Smooth muscle cell (in vitro differentiated cells): ENCODE data around the gene ZNF385B. TPM values are rescaled to one million over a fixed set of nuclear protein-coding genes. Genes with fewer than 3 reads are reported as not detected.

Source experiments
- DNase-seq: peaks from one replicate; lab custom pipeline; 2025; ENCODE audit not compliant: unreplicated experiment; lab: John Stamatoyannopoulos, UW
- H2AFZ ChIP-seq: fragments of 200-600 bp; sonication (generic); 2 replicates; pipeline ENCODE4 v1.6.0; 2016; ENCODE audit warnings: antibody characterized with exemption, low read depth, mild to moderate bottlenecking
- H3F3A ChIP-seq: fragments of 200-600 bp; sonication (generic); 2 replicates; pipeline ENCODE4 v1.6.0; 2017; ENCODE audit warnings: antibody characterized with exemption, low read depth
- H3K27ac ChIP-seq: fragments of 200-600 bp; sonication (generic); 2 replicates; pipeline ENCODE4 v1.5.1; 2016; ENCODE audit warnings: low read depth, mild to moderate bottlenecking
- H3K27me3 ChIP-seq: fragments of 200-600 bp; sonication (generic); 2 replicates; pipeline ENCODE4 v1.6.1; 2016; ENCODE audit warnings: low read depth, mild to moderate bottlenecking
- H3K36me3 ChIP-seq: fragments of 200-600 bp; sonication (generic); 2 replicates; pipeline ENCODE4 v1.5.1; 2016; ENCODE audit warnings: low read depth
- H3K4me1 ChIP-seq: fragments of 200-600 bp; sonication (generic); 2 replicates; pipeline ENCODE4 v1.5.1; 2016; ENCODE audit warnings: low read depth
- H3K4me2 ChIP-seq: fragments of 200-600 bp; sonication (generic); 2 replicates; pipeline ENCODE4 v1.6.0; 2016; ENCODE audit warnings: mild to moderate bottlenecking
- H3K4me3 ChIP-seq: fragments of 200-600 bp; sonication (generic); 2 replicates; pipeline ENCODE4 v1.5.1; 2016; ENCODE audit warnings: mild to moderate bottlenecking
- H3K79me2 ChIP-seq: fragments of 200-600 bp; sonication (generic); 2 replicates; pipeline ENCODE4 v1.6.0; 2016; ENCODE audit warnings: low read depth, mild to moderate bottlenecking
- H3K9ac ChIP-seq: fragments of 200-600 bp; sonication (generic); 2 replicates; pipeline ENCODE4 v1.6.0; 2016; ENCODE audit warnings: low read depth
- H3K9me3 ChIP-seq: fragments of 200-600 bp; sonication (generic); replicated peaks from 2 replicates; pipeline ENCODE4 v1.5.1; 2016; ENCODE audit warnings: low read depth
- H4K20me1 ChIP-seq: fragments of 200-600 bp; sonication (generic); 2 replicates; pipeline ENCODE4 v1.6.0; 2016; ENCODE audit warnings: low read depth
- WGBS: methylation state at CpG from one replicate; pipeline ENCODE4 v1.1.7; 2016; ENCODE audit warnings: low lambda C conversion rate; 5-methylcytosine and 5-hydroxymethylcytosine counted together
- polyA plus RNA-seq: library from polyadenylated mRNA; unstranded; fragments of >200 nt; fragmentation: Nextera tagmentation; extraction: Ambion mirVana; gene quantifications from 2 replicates; pipeline ENCODE4 v1.2.1, GENCODE V29; 2016
- total RNA-seq: library from RNA; depleted of rRNA; stranded (reverse); fragments of >200 nt; gene quantifications from 2 replicates; pipeline ENCODE4 v1.2.3, GENCODE V29; 2014
- TF ChIP-seq, protein P1 (sequence below): fragments of 200-600 bp; sonication (generic); IDR thresholded peaks from 2 replicates; pipeline ENCODE4 v1.5.1; 2017; ENCODE audit warnings: borderline replicate concordance, mild to moderate bottlenecking, antibody characterized with exemption; ENCODE audit not compliant: insufficient read depth, poor library complexity, severe bottlenecking

The ZNF385B gene
- total and polyA plus RNA-seq, 2 experiments from 2014 or later, result 1.4 to 3.2 TPM

DNA sequence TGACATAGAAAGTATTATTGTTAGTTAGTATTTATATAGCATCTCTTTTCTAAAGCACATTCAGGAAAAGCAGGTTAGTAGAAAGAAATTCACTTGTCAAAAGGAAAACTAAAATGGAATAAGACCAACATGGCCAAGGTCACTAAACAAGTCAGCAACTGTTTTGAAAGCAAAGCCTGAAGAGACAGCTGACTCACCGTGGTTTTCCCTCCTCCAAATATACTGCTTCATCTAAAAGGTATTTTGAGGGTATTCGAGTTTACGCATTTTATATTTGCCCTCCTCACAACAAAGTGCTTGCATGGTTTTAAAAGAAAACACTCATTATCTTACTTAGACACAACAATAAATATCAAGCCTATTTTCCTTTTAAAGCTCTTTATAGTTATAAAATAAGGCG lies 24.0 kb downstream of the ZNF385B start:
- Histone ChIP-seq H2AFZ (no peak overlapping the region), H3K79me2 (no peaks in the 10 kb centered on the region), H3K4me1 (peaks cover 29% of the 10 kb centered on the region), H3F3A (no peaks in the 10 kb centered on the region), H3K27ac (peak overlapping the region; percentile 56), H3K4me3 (no peak overlapping the region), H3K9me3 (no peaks in the 10 kb centered on the region), H3K9ac (no peak overlapping the region), H3K27me3 (no peaks in the 10 kb centered on the region), H3K4me2 (peak overlapping the region; percentile 33), H4K20me1 (no peaks in the 10 kb centered on the region), H3K36me3 (no peaks in the 10 kb centered on the region)
- TF ChIP-seq, protein P1, sequence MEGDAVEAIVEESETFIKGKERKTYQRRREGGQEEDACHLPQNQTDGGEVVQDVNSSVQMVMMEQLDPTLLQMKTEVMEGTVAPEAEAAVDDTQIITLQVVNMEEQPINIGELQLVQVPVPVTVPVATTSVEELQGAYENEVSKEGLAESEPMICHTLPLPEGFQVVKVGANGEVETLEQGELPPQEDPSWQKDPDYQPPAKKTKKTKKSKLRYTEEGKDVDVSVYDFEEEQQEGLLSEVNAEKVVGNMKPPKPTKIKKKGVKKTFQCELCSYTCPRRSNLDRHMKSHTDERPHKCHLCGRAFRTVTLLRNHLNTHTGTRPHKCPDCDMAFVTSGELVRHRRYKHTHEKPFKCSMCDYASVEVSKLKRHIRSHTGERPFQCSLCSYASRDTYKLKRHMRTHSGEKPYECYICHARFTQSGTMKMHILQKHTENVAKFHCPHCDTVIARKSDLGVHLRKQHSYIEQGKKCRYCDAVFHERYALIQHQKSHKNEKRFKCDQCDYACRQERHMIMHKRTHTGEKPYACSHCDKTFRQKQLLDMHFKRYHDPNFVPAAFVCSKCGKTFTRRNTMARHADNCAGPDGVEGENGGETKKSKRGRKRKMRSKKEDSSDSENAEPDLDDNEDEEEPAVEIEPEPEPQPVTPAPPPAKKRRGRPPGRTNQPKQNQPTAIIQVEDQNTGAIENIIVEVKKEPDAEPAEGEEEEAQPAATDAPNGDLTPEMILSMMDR, result no peak
- DNase-seq, result no peak
- WGBS, result 29% methylated on average over 4 of the region's 4 CpGs

DNA sequence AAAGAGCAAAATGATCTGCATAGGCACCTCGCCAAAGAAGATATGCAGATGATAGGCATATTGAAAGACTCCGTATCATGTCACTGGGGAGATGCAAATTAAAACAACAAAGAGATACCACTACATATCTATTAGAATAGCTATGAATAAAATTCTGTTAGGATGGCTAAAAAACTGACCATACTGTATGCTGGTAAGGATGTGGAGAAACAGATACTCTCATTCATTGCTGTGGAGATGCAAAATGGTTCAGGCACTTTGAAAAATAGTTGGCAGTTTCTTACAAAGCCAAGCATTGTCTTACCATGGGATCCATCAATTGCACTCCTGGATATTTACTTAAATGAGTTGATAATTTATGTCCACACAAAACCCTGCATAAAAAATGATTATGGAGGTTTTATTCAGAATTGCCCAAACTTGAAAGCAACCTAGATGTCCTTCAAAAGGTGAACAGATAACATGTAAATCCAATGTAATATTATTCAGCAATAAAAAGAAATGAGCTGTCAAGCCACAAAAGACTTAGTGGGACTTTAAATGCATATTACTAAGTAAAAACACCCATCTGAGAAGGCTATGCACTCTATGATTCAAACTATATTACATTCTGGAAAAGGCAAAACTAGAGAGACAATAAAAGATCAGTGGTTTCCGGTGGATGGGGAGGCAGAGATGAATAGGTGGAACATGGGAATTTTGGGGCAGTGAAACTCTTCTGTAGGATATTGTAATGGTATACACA lies 31.2 kb downstream of the ZNF385B start:
- H3K79me2 ChIP-seq, result no peaks in the 10 kb centered on the region
- DNase-seq, result no peak
- H3K27ac ChIP-seq, result no peak overlapping the region
- H2AFZ ChIP-seq, result no peak overlapping the region
- H3K36me3 ChIP-seq, result no peaks in the 10 kb centered on the region
- no peak overlapping the region for H3K4me3 ChIP-seq
- peaks cover 46% of the 10 kb centered on the region for H3K4me1 ChIP-seq
- no peaks in the 10 kb centered on the region for H3F3A ChIP-seq
- no peak overlapping the region for H3K9ac ChIP-seq
- no peaks in the 10 kb centered on the region for H3K27me3 ChIP-seq
- no peak overlapping the region for H3K4me2 ChIP-seq
- no peaks in the 10 kb centered on the region for H4K20me1 ChIP-seq
- 97% methylated on average over 3 of the region's 3 CpGs for WGBS
- TF ChIP-seq, protein P1, result no peak
- no peaks in the 10 kb centered on the region for H3K9me3 ChIP-seq

DNA sequence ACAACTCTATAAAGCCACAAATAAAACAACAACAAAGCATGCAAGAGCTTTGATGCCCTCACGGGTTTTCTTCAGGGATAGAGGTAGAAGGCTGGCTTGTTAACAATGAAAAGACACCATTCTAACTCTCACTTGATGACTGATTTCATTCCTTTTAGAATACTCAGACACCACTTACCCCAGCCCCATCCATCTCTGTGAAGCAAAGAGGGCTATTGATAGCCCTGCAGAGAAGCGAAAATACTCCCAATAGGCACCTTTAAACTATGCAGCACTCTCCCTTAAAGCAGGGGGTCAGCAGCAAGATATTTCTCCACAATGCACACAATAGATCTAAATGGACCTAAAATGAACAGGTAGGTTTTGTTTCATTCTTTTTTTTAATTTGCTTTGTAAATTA lies 35.1 kb downstream of the ZNF385B start:
- no peaks in the 10 kb centered on the region for H3K27me3 ChIP-seq
- no peak for DNase-seq
- no peaks in the 10 kb centered on the region for H4K20me1 ChIP-seq

More for the DNA sequence above, 35.1 kb downstream of the ZNF385B start:
- TF ChIP-seq, protein P1, result no peak
- WGBS, result 77% methylated on average over 2 of the region's 2 CpGs
- H2AFZ ChIP-seq, result peak overlapping the region; percentile 32
- no peaks in the 10 kb centered on the region for H3K9me3 ChIP-seq
- no peak overlapping the region for H3K4me2 ChIP-seq
- no peaks in the 10 kb centered on the region for H3F3A ChIP-seq
- H3K27ac ChIP-seq, result no peak overlapping the region
- no peak overlapping the region for H3K4me3 ChIP-seq
- H3K36me3 ChIP-seq, result no peaks in the 10 kb centered on the region
- no peak overlapping the region for H3K9ac ChIP-seq
- H3K4me1 ChIP-seq, result peaks cover 37% of the 10 kb centered on the region
- no peaks in the 10 kb centered on the region for H3K79me2 ChIP-seq
